ENCODE measurements around the gene MS4A4A.

GRCh38 chr11:60251485-60252212 is 28.8 kb upstream of the MS4A4A start:
- peak in 6 of 7 experiments; percentile 32 to 55 (median 50) for TF ChIP-seq CTCF (IDR thresholded peaks at IDR 0.05)
- no peak for TF ChIP-seq POLR2A (IDR thresholded peaks at IDR 0.05)

Measured in body of pancreas (tissue), 4 donors.